Measurements from ENCODE around the gene FITM1. TPM values are rescaled to one million over a fixed set of nuclear protein-coding genes. Genes with fewer than 3 reads are reported as not detected.
A peak's percentile ranks its signal among the peaks of the same experiment; 100 is the strongest.

The FITM1 gene
- total and polyA plus RNA-seq, 2 donors (not counting 3 experiments of a cell fraction or from before 2014, with no cell fraction given), result 0.54 TPM; not detected in 1

DNA sequence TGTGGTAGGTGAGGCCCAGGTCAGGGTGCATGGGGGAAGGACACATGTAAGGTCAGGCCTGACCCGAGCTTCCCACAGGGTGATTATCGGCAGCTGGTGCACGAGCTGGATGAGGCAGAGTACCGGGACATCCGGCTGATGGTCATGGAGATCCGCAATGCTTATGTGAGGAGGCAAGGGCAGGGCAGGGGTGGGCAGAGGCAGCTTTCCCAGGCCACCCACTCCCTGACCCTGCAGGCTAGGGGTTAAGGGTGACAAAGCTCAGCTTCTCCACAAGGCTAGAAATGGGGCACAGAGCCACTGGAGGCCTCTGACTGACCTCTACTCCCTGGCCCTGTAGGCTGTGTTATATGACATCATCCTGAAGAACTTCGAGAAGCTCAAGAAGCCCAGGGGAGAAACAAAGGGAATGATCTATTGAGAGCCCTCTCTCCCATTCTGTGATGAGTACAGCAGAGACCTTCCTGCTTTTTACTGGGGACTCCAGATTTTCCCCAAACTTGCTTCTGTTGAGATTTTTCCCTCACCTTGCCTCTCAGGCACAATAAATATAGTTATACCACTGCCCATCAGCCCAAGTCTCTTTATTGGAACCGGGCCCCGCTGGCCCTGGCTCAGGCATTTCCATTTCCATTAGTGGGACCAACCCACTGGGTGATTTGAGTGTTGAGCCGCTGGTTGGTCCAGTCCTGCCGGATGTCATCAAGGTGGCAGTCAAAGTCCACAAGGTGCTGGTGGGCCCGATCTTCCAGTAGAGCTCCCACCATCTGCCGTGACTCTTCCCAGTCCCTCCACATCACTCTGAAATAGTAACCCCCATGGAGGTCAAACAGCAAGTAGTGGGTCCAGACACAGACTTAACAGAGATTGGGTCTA lies 8.2 kb downstream of the FITM1 start:
- Histone ChIP-seq H4K20me1 (replicated peaks; ENCODE audit: control insufficient read depth, extremely low read depth, insufficient read depth, low read length) (no peaks in the 10 kb centered on the region), H3K79me2 (ENCODE audit: control insufficient read depth, insufficient read depth, low read length) (peaks cover 21% of the 10 kb centered on the region), H3K36me3 (ENCODE audit: control insufficient read depth in 2 of 2, extremely low read depth in 1 of 2, insufficient read depth in 2 of 2, low read length in 2 of 2) (peaks cover 6 to 19% of the 10 kb centered on the region in 2 experiments), H3K4me1 (ENCODE audit: control insufficient read depth, extremely low read depth, insufficient read depth, low read length) (peaks cover 19% of the 10 kb centered on the region), H3K27ac (ENCODE audit: insufficient read depth, low read depth, low read length) (no peak overlapping the region), H3K4me3 (replicated peaks in 1 of 3; ENCODE audit: insufficient read depth in 1 of 3, low read depth in 1 of 3, low read length in 3 of 3) (no peak overlapping the region), H3K4me2 (ENCODE audit: insufficient read depth, low read length) (no peak overlapping the region), H3K9ac (replicated peaks; ENCODE audit: extremely low read depth, insufficient read depth, low read length) (no peak overlapping the region), H3K9me1 (replicated peaks; ENCODE audit: control insufficient read depth, extremely low read depth, insufficient read depth, low read length) (no peaks in the 10 kb centered on the region), H3K9me3 (replicated peaks; ENCODE audit: control insufficient read depth, insufficient read depth, low read length) (no peaks in the 10 kb centered on the region), H3K27me3 (ENCODE audit: control insufficient read depth in 2 of 2, insufficient read depth in 2 of 2, low read length in 2 of 2) (no peaks in the 10 kb centered on the region), H2AFZ (ENCODE audit: low read depth, low read length) (no peak overlapping the region)
- BruUV-seq (replicated peaks), result TSS peak; percentile 27
- TF ChIP-seq CTCF (IDR thresholded peaks at IDR 0.05; ENCODE audit: extremely low read depth in 1 of 2, insufficient read depth in 1 of 2, low read depth in 1 of 2, low read length in 2 of 2) (no peak), MYC (IDR thresholded peaks at IDR 0.05; ENCODE audit: low read depth, low read length) (no peak), FOS (IDR thresholded peaks at IDR 0.05; ENCODE audit: borderline replicate concordance, insufficient read depth, low read length) (no peak), POLR2AphosphoS5 (IDR thresholded peaks at IDR 0.05; ENCODE audit: insufficient read depth, low read depth, low read length) (no peak), GATA2 (IDR thresholded peaks at IDR 0.05; ENCODE audit: insufficient read depth, insufficient read length, low read depth, low read length) (no peak), POLR2A (IDR thresholded peaks at IDR 0.05; ENCODE audit: low read depth, low read length) (no peak), EZH2 (IDR thresholded peaks at IDR 0.05; ENCODE audit: borderline replicate concordance, low read depth, low read length, severe bottlenecking) (no peak), JUN (IDR thresholded peaks at IDR 0.05; ENCODE audit: borderline replicate concordance, insufficient read depth, insufficient read length, low read depth) (no peak)
- TF ChIP-seq, protein P1, sequence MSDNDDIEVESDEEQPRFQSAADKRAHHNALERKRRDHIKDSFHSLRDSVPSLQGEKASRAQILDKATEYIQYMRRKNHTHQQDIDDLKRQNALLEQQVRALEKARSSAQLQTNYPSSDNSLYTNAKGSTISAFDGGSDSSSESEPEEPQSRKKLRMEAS (IDR thresholded peaks at IDR 0.05; ENCODE audit: insufficient read depth, insufficient read length), result no peak
- intact Hi-C loops (cut with micrococcal nuclease) (no loop called here), dilution Hi-C loops (cut with MboI; ENCODE audit: extremely low pct_ligation_motif_present, low sequenced_read_pairs) (no loop called here)
- DNase-seq (ENCODE audit: low read depth, low spot score), result no peak
- POLR2A ChIA-PET, result no interaction called here
- CTCF ChIA-PET, result no interaction called here
- FAIRE-seq, result no peak
